Stomach (tissue), 9 donors: Measurements from ENCODE around the gene SLC8B1. TPM values are rescaled to one million over a fixed set of nuclear protein-coding genes. Genes with fewer than 3 reads are reported as not detected.

Source experiments
- DNase-seq, 2 donors: peaks; one replicate each; pipeline versions ENCODE4 v3.0.0 to v3.0.0-alpha.2; 2013 to 2019
- H3K27ac ChIP-seq, 5 donors: fragments of 200-600 bp in 4 of 5; sonication (generic) in 4 of 5; one replicate each; pipeline ENCODE4 v1.5.1; 2013 to 2019; ENCODE audit warnings: mild to moderate bottlenecking in 1 of 5, moderate library complexity in 1 of 5
- H3K27me3 ChIP-seq, 3 donors: fragments of 200-600 bp; sonication (generic); one replicate each; pipeline ENCODE4 v1.5.1; 2017 to 2019; ENCODE audit warnings: mixed run types in 1 of 3
- H3K36me3 ChIP-seq, 4 donors: fragments of 200-600 bp; sonication (generic); 1 replicate in 3 of 4; 2 replicates in 1 of 4; pipeline ENCODE4 v1.5.1; 2016 to 2019
- H3K4me1 ChIP-seq, 4 donors: fragments of 200-600 bp; sonication (generic); one replicate each; pipeline ENCODE4 v1.5.1; 2016 to 2019
- H3K4me3 ChIP-seq, 4 donors: fragments of 200-600 bp; sonication (generic) in 3 of 4; one replicate each; pipeline ENCODE4 v1.5.1; 2016 to 2019; ENCODE audit warnings: mild to moderate bottlenecking in 1 of 4
- H3K9me3 ChIP-seq, 4 donors: fragments of 200-600 bp; sonication (generic); one replicate each; pipeline ENCODE4 v1.5.1; 2016 to 2019
- CTCF ChIP-seq, 7 experiments: fragments of 450-650 bp in 4 of 7; fragments of 200-600 bp in 3 of 7; sonication (generic) in 3 of 7; IDR thresholded peaks; one replicate each; pipeline ENCODE4 v1.5.1; 2016 to 2019; ENCODE audit warnings: antibody characterized with exemption in 7 of 7, control low read depth in 2 of 7, mild to moderate bottlenecking in 1 of 7
- EP300 ChIP-seq: sonication (generic); formaldehyde crosslinking; IDR thresholded peaks from one replicate; pipeline ENCODE4 v1.6.1; 2017; ENCODE audit warnings: antibody characterized with exemption
- POLR2A ChIP-seq, 4 donors: fragments of 450-650 bp; IDR thresholded peaks; one replicate each; pipeline ENCODE4 v1.6.1; 2016; ENCODE audit warnings: antibody characterized with exemption in 4 of 4, control low read depth in 2 of 4, mild to moderate bottlenecking in 1 of 4, moderate library complexity in 1 of 4
- POLR2AphosphoS5 ChIP-seq, 3 donors: sonication (generic); formaldehyde crosslinking; IDR thresholded peaks; one replicate each; pipeline ENCODE4 v1.6.1; 2016; ENCODE audit warnings: antibody characterized with exemption in 3 of 3
- WGBS, 5 donors: extraction: QIAGEN DNeasy Blood & Tissue Kit in 3 of 5; methylation state at CpG; one replicate each; pipeline versions ENCODE4 v1.1.5 to v1.1.7; 2013 to 2018; 5-methylcytosine and 5-hydroxymethylcytosine counted together
- intact Hi-C: fragments of 100-400 bp; cut with DNase I; formaldehyde crosslinking; loops from one replicate; pipeline ENCODE4 v1.15.1; 2023; ENCODE audit warnings: low total_unique reads
- polyA plus RNA-seq, 3 donors: library from polyadenylated mRNA; stranded (reverse); fragments of 200-250 nt; gene quantifications; one replicate each; pipeline ENCODE4 v1.2.3, GENCODE V29; 2013
- total RNA-seq, 5 donors: library from RNA; depleted of rRNA; stranded (reverse); fragments of >200 nt; gene quantifications; one replicate each; pipeline versions ENCODE4 v1.1.0 to v1.2.3, GENCODE V29; 2014 to 2016
- donor health status: healthy with polysubstance abuse.
- donor health status: Bipolar disorder and iron deficiency.
- donor health status: healthy.

Gene SLC8B1
- total and polyA plus RNA-seq, 8 donors, result 9.0 to 167 (median 18.6) TPM

DNA sequence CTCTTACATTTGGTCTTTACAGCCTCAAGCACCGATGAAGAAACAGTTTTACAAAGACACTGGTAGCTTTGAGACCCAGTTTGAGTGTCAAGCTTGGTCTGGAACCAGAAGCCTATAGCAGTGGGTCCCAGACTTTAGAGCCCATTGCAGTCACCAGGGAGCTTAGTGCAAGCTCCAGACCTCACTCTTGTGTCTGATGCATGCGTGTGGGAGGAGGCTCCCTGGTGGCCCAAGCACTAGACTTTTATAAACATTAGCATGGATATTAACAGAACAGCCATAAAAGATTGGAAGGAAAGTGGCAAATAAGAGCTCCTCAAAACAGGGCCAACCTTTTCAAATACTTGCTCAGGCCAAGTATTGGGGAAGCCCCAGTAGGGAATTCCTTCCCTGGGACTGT lies 45.5 kb downstream of the SLC8B1 start:
- intact Hi-C loops, result no loop called here
- no peak for TF ChIP-seq CTCF (IDR thresholded peaks at IDR 0.05)
- WGBS, 5 donors, result 81 to 89% (median 85%) methylated on average over 2 of the region's 2 CpGs
- no peak for DNase-seq
- Histone ChIP-seq H3K36me3 (peaks cover 68 to 100% (median 100%) of the 10 kb centered on the region in 4 donors), H3K9me3 (no peaks in the 10 kb centered on the region), H3K4me1 (no peaks in the 10 kb centered on the region), H3K4me3 (no peak overlapping the region), H3K27ac (no peak overlapping the region), H3K27me3 (no peaks in the 10 kb centered on the region)

GRCh38 chr12:113287899-113288282 lies 47.0 kb downstream of the SLC8B1 start:
- WGBS, 5 donors, result 87 to 97% (median 94%) methylated on average over 17 to 19 of the region's 19 CpGs
- no peak overlapping the region for H3K4me3 ChIP-seq
- no peaks in the 10 kb centered on the region for H3K27me3 ChIP-seq
- no peaks in the 10 kb centered on the region for H3K4me1 ChIP-seq
- no peak for DNase-seq
- H3K36me3 ChIP-seq, result peaks cover 58 to 100% (median 99%) of the 10 kb centered on the region in 4 donors
- no peak for TF ChIP-seq POLR2AphosphoS5 (IDR thresholded peaks at IDR 0.05)
- TF ChIP-seq CTCF (IDR thresholded peaks at IDR 0.05), result no peak
- TF ChIP-seq POLR2A (IDR thresholded peaks at IDR 0.05), result no peak
- no peak for TF ChIP-seq EP300
- intact Hi-C loops, result no loop called here
- no peak overlapping the region for H3K27ac ChIP-seq
- H3K9me3 ChIP-seq, result no peaks in the 10 kb centered on the region

- 91 to 98% (median 94%) methylated on average over 6 to 21 of the region's 21 CpGs for WGBS, 5 donors
- Histone ChIP-seq H3K9me3 (no peaks in the 10 kb centered on the region), H3K4me1 (no peaks in the 10 kb centered on the region), H3K36me3 (peaks cover 54 to 100% (median 95%) of the 10 kb centered on the region in 4 donors), H3K27ac (no peak overlapping the region), H3K27me3 (no peaks in the 10 kb centered on the region), H3K4me3 (no peak overlapping the region)
- intact Hi-C loops, result no loop called here
- no peak for DNase-seq
- TF ChIP-seq EP300 (no peak), CTCF (IDR thresholded peaks at IDR 0.05) (no peak), POLR2A (IDR thresholded peaks at IDR 0.05) (no peak), POLR2AphosphoS5 (IDR thresholded peaks at IDR 0.05) (no peak)
Measured at GRCh38 chr12:113287146-113287898, 47.6 kb downstream of the SLC8B1 start.

DNA sequence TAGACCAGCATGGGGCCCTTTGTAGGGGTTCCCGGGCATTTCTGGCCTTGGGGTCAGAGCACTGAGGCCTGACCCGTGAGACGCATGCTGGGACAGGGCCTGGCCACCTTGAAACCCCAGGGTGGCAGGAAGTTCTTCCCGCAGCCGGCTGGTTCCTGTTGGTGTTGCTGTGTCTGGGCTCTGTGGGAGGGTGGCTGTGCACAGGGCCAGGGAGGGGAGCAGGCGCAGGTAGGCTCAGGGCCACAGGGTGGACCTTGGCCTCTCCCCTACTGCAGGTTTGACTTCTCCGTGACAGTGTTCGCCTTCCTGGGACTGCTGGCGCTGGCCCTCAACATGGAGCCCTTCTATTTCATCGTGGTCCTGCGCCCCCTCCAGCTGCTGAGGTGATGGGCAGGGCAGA lies 48.2 kb downstream of the SLC8B1 start:
- no peak overlapping the region for H3K27ac ChIP-seq
- H3K36me3 ChIP-seq, result peaks cover 49 to 96% (median 89%) of the 10 kb centered on the region in 4 donors
- 77 to 92% (median 88%) methylated on average over 8 to 11 of the region's 11 CpGs for WGBS, 5 donors

More for the DNA sequence above, 48.2 kb downstream of the SLC8B1 start:
- TF ChIP-seq EP300 (no peak), POLR2AphosphoS5 (IDR thresholded peaks at IDR 0.05) (no peak), POLR2A (IDR thresholded peaks at IDR 0.05) (no peak), CTCF (IDR thresholded peaks at IDR 0.05) (no peak)
- no peaks in the 10 kb centered on the region for H3K27me3 ChIP-seq
- no peak overlapping the region for H3K4me3 ChIP-seq
- intact Hi-C loops, result no loop called here
- no peaks in the 10 kb centered on the region for H3K4me1 ChIP-seq
- H3K9me3 ChIP-seq, result no peaks in the 10 kb centered on the region
- no peak for DNase-seq
